HG02623 (cell line): ENCODE results near the gene KAZN.
"Not testable (repeated sequence)": the region's sequence is repeated elsewhere in the genome, so short reads cannot be mapped to it uniquely, and the experiment has no call there.

Experiments used
- ATAC-seq: cut with Tn5 transposase; IDR thresholded peaks from one replicate; pipeline ENCODE4 v1.9.1; 2021; ENCODE audit warnings: moderate library complexity; ENCODE audit not compliant: unreplicated experiment

KAZN gene

GRCh38 chr1:15115542-15116330 lies 517.3 kb downstream of the KAZN start:
- no peak for ATAC-seq

GRCh38 chr1:15116966-15117365 lies 518.5 kb downstream of the KAZN start:
- no peak for ATAC-seq

- ATAC-seq, result no peak
Observed at GRCh38 chr1:15117671-15118325, 519.3 kb downstream of the KAZN start.

GRCh38 chr1:15118579-15118978 lies 520.1 kb downstream of the KAZN start:
- ATAC-seq, result no peak

GRCh38 chr1:15120251-15120945 lies 521.9 kb downstream of the KAZN start:
- ATAC-seq, result no peak

GRCh38 chr1:15122331-15122730 lies 523.8 kb downstream of the KAZN start:
- no peak for ATAC-seq

GRCh38 chr1:15123270-15123669 lies 524.8 kb downstream of the KAZN start:
- no peak for ATAC-seq

GRCh38 chr1:15123925-15124324 lies 525.4 kb downstream of the KAZN start:
- ATAC-seq, result no peak

- ATAC-seq, result no peak
Observed at GRCh38 chr1:15124362-15125100, 526.0 kb downstream of the KAZN start.

GRCh38 chr1:15125101-15125745 lies 526.7 kb downstream of the KAZN start:
- no peak for ATAC-seq

GRCh38 chr1:15128077-15128476 lies 529.6 kb downstream of the KAZN start:
- no peak for ATAC-seq

- ATAC-seq, result no peak
Observed at GRCh38 chr1:15128520-15129313, 530.2 kb downstream of the KAZN start.

- ATAC-seq, result no peak
Observed at GRCh38 chr1:15129944-15130343, 531.5 kb downstream of the KAZN start.

- ATAC-seq, result no peak
Observed at GRCh38 chr1:15130607-15131006, 532.1 kb downstream of the KAZN start.

- no peak for ATAC-seq
Observed at GRCh38 chr1:15132965-15133364, 534.5 kb downstream of the KAZN start.

GRCh38 chr1:15134285-15134684 lies 535.8 kb downstream of the KAZN start:
- ATAC-seq, result no peak

- not testable (repeated sequence) for ATAC-seq
Observed at GRCh38 chr1:15135604-15136003, 537.1 kb downstream of the KAZN start.

GRCh38 chr1:15137809-15138208 lies 539.3 kb downstream of the KAZN start:
- no peak for ATAC-seq

- no peak for ATAC-seq
Observed at GRCh38 chr1:15139654-15140350, 541.3 kb downstream of the KAZN start.
